Right atrium auricular region (tissue), 2 donors: ENCODE measurements around the gene CBLN3. TPM values are rescaled to one million over a fixed set of nuclear protein-coding genes. Genes with fewer than 3 reads are reported as not detected.

Experiments
- DNase-seq: peaks from one replicate; pipeline ENCODE4 v3.0.0-alpha.2; 2019; ENCODE audit warnings: low spot score
- H3K27ac ChIP-seq, 2 donors: fragments of 200-600 bp; sonication (generic); 1 replicate in 1 of 2; 2 replicates in 1 of 2; pipeline ENCODE4 v1.5.1; 2016 to 2019
- H3K27me3 ChIP-seq, 2 donors: fragments of 200-600 bp; sonication (generic); one replicate each; pipeline versions ENCODE4 v1.5.1 to v1.6.0; 2017 to 2019
- H3K36me3 ChIP-seq: fragments of 200-600 bp; sonication (generic); one replicate; pipeline ENCODE4 v1.5.1; 2016
- H3K4me1 ChIP-seq, 2 donors: fragments of 200-600 bp; sonication (generic); one replicate each; pipeline versions ENCODE4 v1.5.1 to v1.6.0; 2017 to 2019
- H3K4me3 ChIP-seq, 2 donors: fragments of 200-600 bp; sonication (generic); 1 replicate in 1 of 2; 2 replicates in 1 of 2; pipeline ENCODE4 v1.5.1; 2017 to 2019; ENCODE audit warnings: mild to moderate bottlenecking in 1 of 2, moderate library complexity in 1 of 2
- H3K9me3 ChIP-seq, 2 donors: fragments of 200-600 bp; sonication (generic); one replicate each; pipeline ENCODE4 v1.5.1; 2019
- CTCF ChIP-seq, 2 donors: fragments of 200-600 bp; sonication (generic); IDR thresholded peaks; one replicate each; pipeline ENCODE4 v1.5.1; 2019; ENCODE audit warnings: antibody characterized with exemption in 2 of 2
- total RNA-seq, 2 donors: library from RNA; depleted of rRNA; stranded (reverse); fragments of >200 nt; gene quantifications; one replicate each; pipeline ENCODE4 v1.1.0, GENCODE V29; 2016

Gene CBLN3
- total RNA-seq, 2 donors from 2014 or later, result 0.48 to 1.4 TPM

DNA sequence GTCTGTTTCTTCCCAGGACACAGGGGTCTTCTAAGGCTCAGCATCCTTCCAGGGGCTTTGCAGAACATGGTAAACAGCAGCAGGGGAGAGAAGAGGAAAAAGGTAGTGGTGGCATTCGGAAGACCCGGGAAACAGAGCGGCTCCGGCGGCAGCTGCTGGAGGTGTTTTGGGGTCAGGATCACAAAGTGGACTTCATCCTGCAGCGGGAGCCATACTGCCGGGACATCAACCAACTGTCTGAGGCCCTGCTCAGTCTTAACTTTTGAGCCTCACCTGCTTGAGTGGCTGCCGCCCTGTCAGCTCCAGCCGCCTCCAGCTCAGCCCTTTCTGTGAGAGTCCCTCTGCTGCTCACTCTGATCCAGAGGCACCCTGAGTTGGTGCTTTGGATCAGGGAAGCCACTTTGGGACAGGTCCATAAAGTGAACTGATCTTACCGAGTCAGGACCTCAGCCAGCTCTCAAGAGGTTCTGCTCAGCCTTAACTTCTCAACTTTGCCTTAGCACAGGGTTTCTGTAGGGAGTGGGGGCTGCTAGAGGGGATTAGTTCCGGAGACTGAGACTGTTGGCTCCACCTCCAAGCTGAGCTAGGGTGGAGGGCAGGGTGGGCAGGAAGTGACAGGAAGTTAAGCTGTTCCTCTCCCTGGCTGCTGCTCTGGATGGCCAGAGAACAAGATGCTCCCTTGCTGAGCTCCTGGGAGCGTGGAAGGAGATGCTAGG is 7.7 kb upstream of the CBLN3 start:
- Histone ChIP-seq H3K4me1 (peaks cover 0 to 50% of the 10 kb centered on the region in 2 donors), H3K36me3 (peaks cover 69% of the 10 kb centered on the region), H3K4me3 (no peak overlapping the region), H3K9me3 (no peaks in the 10 kb centered on the region), H3K27me3 (no peaks in the 10 kb centered on the region), H3K27ac (peak overlapping the region; percentile 65 to 67)
- no peak for TF ChIP-seq CTCF (IDR thresholded peaks at IDR 0.05)
- no peak for DNase-seq

DNA sequence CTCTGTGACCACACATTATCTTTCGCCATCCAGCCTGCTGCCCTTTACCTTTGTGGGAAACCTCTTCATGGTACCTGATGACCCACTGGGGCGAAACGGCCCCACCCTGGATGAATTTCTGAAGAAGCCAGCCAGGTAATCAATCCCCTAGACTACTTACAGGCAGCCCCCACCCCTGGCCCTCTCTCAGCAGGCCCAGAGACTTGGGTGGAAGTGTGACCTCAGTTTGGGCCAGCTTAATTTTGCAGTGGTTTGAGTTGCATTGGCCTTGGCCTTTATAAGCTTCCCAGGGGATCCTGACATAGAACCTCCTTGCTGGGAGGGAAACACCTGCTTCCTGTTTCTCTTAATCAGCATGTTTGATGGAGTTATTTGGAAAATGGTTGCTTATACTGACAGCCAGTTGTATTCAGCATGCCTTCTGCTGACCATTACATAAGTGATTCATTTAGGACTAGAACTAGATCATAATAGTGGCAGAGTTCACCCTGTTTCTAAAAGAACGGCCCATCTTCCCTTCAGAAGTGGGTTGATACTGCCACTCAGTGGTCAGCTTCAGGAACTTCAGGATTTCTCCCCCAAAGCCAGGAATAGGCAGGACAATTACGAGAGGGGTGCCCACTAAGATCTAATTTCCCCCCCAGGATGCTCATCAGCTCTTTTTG is 7.0 kb upstream of the CBLN3 start:
- Histone ChIP-seq H3K36me3 (peaks cover 71% of the 10 kb centered on the region), H3K4me3 (no peak overlapping the region), H3K27me3 (no peaks in the 10 kb centered on the region), H3K9me3 (no peaks in the 10 kb centered on the region), H3K4me1 (peaks cover 0 to 52% of the 10 kb centered on the region in 2 donors), H3K27ac (peak overlapping the region; percentile 65 to 67)
- no peak for DNase-seq
- peak; percentile 66 to 90 for TF ChIP-seq CTCF (IDR thresholded peaks at IDR 0.05)

DNA sequence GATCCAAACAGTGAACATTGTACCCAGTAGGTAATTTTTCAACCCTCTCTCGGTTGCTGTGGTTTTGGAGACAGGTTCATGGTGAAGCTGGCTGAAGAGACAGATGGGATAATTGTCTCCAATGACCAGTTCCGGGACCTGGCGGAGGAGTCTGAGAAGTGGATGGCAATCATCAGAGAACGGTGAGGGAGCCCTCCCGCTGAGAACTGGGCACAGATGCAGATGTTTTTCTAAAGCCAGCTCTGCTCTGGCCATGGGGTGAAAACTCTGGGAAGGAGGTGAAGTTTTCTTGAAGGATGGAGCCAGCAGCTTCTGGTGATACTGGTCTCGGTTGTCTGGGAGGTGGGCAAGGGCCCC is 6.5 kb upstream of the CBLN3 start:
- H3K4me1 ChIP-seq, result peaks cover 0 to 52% of the 10 kb centered on the region in 2 donors
- TF ChIP-seq CTCF (IDR thresholded peaks at IDR 0.05), result no peak
- H3K36me3 ChIP-seq, result peaks cover 73% of the 10 kb centered on the region
- no peak for DNase-seq
- no peaks in the 10 kb centered on the region for H3K9me3 ChIP-seq
- no peaks in the 10 kb centered on the region for H3K27me3 ChIP-seq
- peak overlapping the region; percentile 65 to 67 for H3K27ac ChIP-seq
- H3K4me3 ChIP-seq, result no peak overlapping the region

GRCh38 chr14:24435192-24435810 is 5.8 kb upstream of the CBLN3 start:
- H3K4me3 ChIP-seq, result no peak overlapping the region
- no peaks in the 10 kb centered on the region for H3K27me3 ChIP-seq
- DNase-seq, result no peak
- H3K27ac ChIP-seq, result no peak overlapping the region
- no peak for TF ChIP-seq CTCF (IDR thresholded peaks at IDR 0.05)
- H3K36me3 ChIP-seq, result peaks cover 66% of the 10 kb centered on the region
- H3K4me1 ChIP-seq, result peaks cover 0 to 50% of the 10 kb centered on the region in 2 donors
- H3K9me3 ChIP-seq, result no peaks in the 10 kb centered on the region

- H3K4me3 ChIP-seq, result no peak overlapping the region
- H3K27ac ChIP-seq, result no peak overlapping the region
- H3K27me3 ChIP-seq, result no peaks in the 10 kb centered on the region
- peaks cover 0 to 47% of the 10 kb centered on the region in 2 donors for H3K4me1 ChIP-seq
- peaks cover 60% of the 10 kb centered on the region for H3K36me3 ChIP-seq
- no peaks in the 10 kb centered on the region for H3K9me3 ChIP-seq
- no peak for DNase-seq
- no peak for TF ChIP-seq CTCF (IDR thresholded peaks at IDR 0.05)
Observed at GRCh38 chr14:24434676-24435075, 5.2 kb upstream of the CBLN3 start.
